ENCODE measurements around the gene PRR36. TPM values are rescaled to one million over a fixed set of nuclear protein-coding genes. Genes with fewer than 3 reads are reported as not detected.
"Not testable (repeated sequence)": the region's sequence is repeated elsewhere in the genome, so short reads cannot be mapped to it uniquely, and the experiment has no call there.

PRR36 gene
- total and polyA plus RNA-seq, 12 donors, result 0.22 to 5.2 (median 1.1) TPM; not detected in 1

DNA sequence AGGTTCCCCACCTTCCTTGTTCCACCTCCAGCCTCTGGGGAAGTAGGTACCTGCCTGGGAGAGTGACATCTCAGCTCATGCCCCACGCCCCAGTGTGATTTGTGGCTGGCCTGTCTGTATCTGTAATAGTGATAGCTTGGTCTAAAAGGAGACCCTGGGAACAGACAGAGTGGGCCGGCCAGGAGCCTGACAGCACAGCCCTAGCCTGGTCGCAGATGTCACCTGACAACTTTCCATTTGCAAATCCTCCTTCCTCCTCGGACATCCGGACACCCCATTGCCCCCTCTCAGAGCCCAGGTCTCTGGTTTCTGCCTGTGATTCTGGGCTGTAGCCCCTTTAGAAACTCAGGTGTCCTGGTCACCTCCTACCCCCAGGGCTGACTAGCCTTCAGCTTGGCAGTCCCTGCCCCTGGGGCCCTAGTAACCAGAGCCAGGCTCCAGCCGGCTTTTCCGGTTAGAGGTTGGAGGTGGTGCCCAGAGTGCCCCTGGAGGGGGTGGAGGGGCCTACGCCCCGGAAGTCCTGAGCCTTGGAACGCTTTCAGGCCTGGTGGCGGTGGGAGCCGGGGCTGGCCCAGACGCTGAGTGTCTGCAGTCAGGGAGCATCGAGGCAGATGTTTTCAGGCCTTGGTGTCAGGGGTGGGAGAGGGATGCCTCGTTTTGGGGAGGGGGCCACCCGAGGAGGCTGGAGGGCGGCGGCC, 20.6 kb upstream of the PRR36 start:
- no peak for TF ChIP-seq POLR2A (IDR thresholded peaks at IDR 0.05)
- TF ChIP-seq, protein P1, sequence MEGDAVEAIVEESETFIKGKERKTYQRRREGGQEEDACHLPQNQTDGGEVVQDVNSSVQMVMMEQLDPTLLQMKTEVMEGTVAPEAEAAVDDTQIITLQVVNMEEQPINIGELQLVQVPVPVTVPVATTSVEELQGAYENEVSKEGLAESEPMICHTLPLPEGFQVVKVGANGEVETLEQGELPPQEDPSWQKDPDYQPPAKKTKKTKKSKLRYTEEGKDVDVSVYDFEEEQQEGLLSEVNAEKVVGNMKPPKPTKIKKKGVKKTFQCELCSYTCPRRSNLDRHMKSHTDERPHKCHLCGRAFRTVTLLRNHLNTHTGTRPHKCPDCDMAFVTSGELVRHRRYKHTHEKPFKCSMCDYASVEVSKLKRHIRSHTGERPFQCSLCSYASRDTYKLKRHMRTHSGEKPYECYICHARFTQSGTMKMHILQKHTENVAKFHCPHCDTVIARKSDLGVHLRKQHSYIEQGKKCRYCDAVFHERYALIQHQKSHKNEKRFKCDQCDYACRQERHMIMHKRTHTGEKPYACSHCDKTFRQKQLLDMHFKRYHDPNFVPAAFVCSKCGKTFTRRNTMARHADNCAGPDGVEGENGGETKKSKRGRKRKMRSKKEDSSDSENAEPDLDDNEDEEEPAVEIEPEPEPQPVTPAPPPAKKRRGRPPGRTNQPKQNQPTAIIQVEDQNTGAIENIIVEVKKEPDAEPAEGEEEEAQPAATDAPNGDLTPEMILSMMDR (IDR thresholded peaks at IDR 0.05), result no peak
- WGBS, 4 donors, result 65 to 81% (median 70%) methylated on average over 9 to 18 of the region's 18 CpGs
- Histone ChIP-seq H3K36me3 (replicated peaks in 1 of 2) (no peaks in the 10 kb centered on the region), H3K9me3 (replicated peaks in 1 of 3) (no peaks in the 10 kb centered on the region), H3K4me3 (no peak overlapping the region), H3K4me1 (replicated peaks in 1 of 2) (peaks cover 0 to 8% of the 10 kb centered on the region in 2 donors), H3K27me3 (no peaks in the 10 kb centered on the region), H3K27ac (no peak overlapping the region)
- DNase-seq, result peak in 1 of 7 donors; percentile 15
- intact Hi-C loops (cut with DNase I), result no loop called here

DNA sequence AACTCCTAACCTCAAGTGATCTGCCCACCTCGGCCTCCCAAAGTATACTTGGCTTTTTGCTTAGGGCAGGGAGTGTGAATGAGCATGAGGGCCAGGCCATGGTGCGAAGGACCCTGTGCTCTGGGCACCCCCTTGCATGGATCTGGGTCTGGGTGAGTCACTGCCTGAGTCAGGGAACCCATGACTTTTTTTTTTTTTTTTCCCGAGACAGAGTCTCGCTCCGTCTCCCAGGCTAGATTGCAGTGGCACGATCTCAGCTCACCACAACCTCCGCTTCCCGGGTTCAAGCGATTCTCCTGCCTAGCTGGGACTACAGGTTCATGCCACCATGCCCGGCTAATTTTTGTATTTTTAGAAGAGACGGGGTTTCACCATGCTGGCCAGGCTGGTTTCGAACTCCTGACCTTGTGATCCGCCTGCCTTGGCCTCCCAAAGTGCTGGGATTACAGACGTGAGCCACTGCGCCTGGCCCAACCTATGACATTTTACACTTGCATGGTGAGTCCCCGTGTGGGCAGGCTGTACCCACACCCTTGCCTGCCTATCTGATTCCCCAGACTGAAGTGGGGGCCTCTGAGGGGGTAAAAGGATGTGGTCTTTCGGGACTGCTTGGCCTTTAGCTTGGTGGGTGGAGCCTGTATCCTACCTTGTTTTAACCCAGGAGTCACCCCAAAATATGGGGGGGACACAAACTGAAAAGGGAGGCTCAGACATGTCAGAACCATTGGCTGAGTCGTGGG, 19.3 kb upstream of the PRR36 start:
- intact Hi-C loops (cut with DNase I); H3K4me1 ChIP-seq (replicated peaks in 1 of 2); H3K9me3 ChIP-seq (replicated peaks in 1 of 3); H3K36me3 ChIP-seq (replicated peaks in 1 of 2); H3K27me3 ChIP-seq: not testable (repeated sequence)
- Histone ChIP-seq H3K27ac (peak overlapping the region in 2 of 5 donors; percentile 5 to 70), H3K4me3 (peak overlapping the region in 1 of 4 donors; percentile 26)
- WGBS, 4 donors, result 49 to 63% (median 53%) methylated on average over 16 to 18 of the region's 18 CpGs
- peak in 1 of 2 donors; percentile 47 for TF ChIP-seq POLR2A (IDR thresholded peaks at IDR 0.05)
- peak in 5 of 7 donors; percentile 59 to 75 (median 65) for DNase-seq

DNA sequence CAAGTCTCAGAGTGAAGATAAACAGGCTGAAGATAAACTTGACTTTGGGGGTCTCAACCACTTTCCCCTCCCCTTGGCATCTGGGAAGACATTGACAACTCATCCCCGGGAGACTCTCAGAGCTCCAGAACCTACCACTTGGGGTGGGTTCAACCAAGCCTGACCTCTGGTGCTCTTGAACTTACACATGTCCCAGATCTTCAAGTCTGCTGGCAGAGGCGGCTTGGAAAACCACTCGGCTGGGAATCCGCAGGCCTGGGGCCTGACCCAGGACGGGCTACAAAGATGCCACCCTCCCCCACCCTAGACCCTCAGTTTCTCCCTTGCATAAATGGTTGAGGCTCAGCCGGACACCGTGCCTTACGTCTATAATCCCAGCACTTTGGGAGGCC, 14.6 kb upstream of the PRR36 start:
- Histone ChIP-seq H3K36me3 (replicated peaks in 1 of 2) (no peaks in the 10 kb centered on the region), H3K4me3 (peak overlapping the region in 2 of 4 donors; percentile 33 to 74), H3K4me1 (replicated peaks in 1 of 2) (peaks cover 4 to 8% of the 10 kb centered on the region in 2 donors), H3K9me3 (replicated peaks in 1 of 3) (no peaks in the 10 kb centered on the region), H3K27me3 (no peaks in the 10 kb centered on the region), H3K27ac (peak overlapping the region in 2 of 5 donors; percentile 67 to 71)
- WGBS, 4 donors, result 67 to 75% (median 70%) methylated on average over 7 to 8 of the region's 8 CpGs
- intact Hi-C loops (cut with DNase I), result no loop called here
- DNase-seq, result no peak
- no peak for TF ChIP-seq POLR2A (IDR thresholded peaks at IDR 0.05)

DNA sequence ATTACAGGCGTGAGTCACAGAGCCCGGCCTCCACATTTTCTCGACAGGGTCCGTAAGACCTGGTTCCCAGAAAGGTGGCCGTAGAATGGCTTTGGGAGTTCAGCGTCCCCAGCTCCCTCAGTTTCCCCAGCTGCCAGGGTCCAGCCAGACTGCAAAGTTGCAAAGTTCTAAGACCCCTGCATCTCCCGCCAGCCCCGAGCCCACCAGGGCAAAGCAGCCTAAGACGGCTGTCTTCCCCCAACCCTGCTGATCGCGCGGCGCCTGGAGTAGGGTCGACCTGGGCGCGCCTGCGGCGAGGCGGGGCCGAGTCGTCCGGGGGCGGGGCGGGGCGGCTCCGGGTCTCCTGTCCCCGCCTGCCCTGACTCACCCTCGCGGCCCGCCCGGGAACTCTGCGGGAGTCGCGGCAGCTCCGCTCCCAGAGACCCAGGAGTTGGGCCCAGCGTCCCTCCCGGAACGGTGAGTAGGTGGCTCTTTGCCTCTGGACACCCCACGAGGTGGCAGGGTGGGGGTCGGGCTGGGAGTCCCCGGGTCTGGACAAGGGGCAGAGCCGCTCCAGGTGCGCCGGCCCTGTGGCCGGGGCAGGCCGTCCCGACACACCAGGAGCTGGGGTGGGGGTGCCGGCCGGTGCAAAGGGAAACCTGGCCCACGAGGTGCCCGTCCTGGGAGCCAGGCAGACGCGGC, 14.1 kb upstream of the PRR36 start, which contains the start of gene LRRC8E:
LRRC8E (plus strand) TSS at position 366 of the 681 bp plus-strand sequence. CDS start 7,094 bp downstream, outside the sequence.
- Histone ChIP-seq H3K4me3 (peak within 1 kb of the TSS in 2 of 4 donors; percentile 33 to 74), H3K27ac (peak within 1 kb of the TSS in 2 of 5 donors; percentile 67 to 71), H3K36me3 (replicated peaks in 1 of 2) (no peaks in the 10 kb centered on the region), H3K4me1 (replicated peaks in 1 of 2) (peaks cover 4% of the 10 kb centered on the region in 2 donors), H3K9me3 (replicated peaks in 1 of 3) (no peaks in the 10 kb centered on the region), H3K27me3 (no peaks in the 10 kb centered on the region)
- TF ChIP-seq, protein P1 (IDR thresholded peaks at IDR 0.05), result no peak
- peak in 1 of 2 donors; percentile 73 for TF ChIP-seq POLR2A (IDR thresholded peaks at IDR 0.05)
- peak in 6 of 7 donors; percentile 67 to 82 (median 74) for DNase-seq
- intact Hi-C loops (cut with DNase I), result no loop called here
- WGBS, 4 donors, result 8 to 25% (median 13%) methylated on average over 15 to 53 of the region's 53 CpGs

Data from adrenal gland (tissue), 12 donors.